HFF-Myc (cell line): ENCODE results near the gene UTP4.

Experiments used
- DNase-seq: peaks from one replicate; pipeline ENCODE4 v3.0.0-alpha.2; 2011; ENCODE audit warnings: low read depth; ENCODE audit errors: extremely low read depth
- H3K4me3 ChIP-seq: replicated peaks from 2 replicates; pipeline ENCODE4 v1.5.1; 2011; ENCODE audit warnings: low read depth, mild to moderate bottlenecking, control low read depth, low read length
- TF ChIP-seq, protein P1 (sequence below): IDR thresholded peaks from 2 replicates; pipeline ENCODE4 v1.5.1; 2012; ENCODE audit warnings: mild to moderate bottlenecking, low read depth, low read length, control low read depth; ENCODE audit errors: missing control alignments

The UTP4 gene

GRCh38 chr16:69115361-69115760 is 17.1 kb upstream of the UTP4 start:
- TF ChIP-seq, protein P1, sequence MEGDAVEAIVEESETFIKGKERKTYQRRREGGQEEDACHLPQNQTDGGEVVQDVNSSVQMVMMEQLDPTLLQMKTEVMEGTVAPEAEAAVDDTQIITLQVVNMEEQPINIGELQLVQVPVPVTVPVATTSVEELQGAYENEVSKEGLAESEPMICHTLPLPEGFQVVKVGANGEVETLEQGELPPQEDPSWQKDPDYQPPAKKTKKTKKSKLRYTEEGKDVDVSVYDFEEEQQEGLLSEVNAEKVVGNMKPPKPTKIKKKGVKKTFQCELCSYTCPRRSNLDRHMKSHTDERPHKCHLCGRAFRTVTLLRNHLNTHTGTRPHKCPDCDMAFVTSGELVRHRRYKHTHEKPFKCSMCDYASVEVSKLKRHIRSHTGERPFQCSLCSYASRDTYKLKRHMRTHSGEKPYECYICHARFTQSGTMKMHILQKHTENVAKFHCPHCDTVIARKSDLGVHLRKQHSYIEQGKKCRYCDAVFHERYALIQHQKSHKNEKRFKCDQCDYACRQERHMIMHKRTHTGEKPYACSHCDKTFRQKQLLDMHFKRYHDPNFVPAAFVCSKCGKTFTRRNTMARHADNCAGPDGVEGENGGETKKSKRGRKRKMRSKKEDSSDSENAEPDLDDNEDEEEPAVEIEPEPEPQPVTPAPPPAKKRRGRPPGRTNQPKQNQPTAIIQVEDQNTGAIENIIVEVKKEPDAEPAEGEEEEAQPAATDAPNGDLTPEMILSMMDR = no peak
- H3K4me3 ChIP-seq = no peak overlapping the region
- DNase-seq = no peak

- DNase-seq = no peak
- H3K4me3 ChIP-seq = no peak overlapping the region
- TF ChIP-seq, protein P1 = no peak
Measured at GRCh38 chr16:69115837-69116236, 16.6 kb upstream of the UTP4 start.

DNA sequence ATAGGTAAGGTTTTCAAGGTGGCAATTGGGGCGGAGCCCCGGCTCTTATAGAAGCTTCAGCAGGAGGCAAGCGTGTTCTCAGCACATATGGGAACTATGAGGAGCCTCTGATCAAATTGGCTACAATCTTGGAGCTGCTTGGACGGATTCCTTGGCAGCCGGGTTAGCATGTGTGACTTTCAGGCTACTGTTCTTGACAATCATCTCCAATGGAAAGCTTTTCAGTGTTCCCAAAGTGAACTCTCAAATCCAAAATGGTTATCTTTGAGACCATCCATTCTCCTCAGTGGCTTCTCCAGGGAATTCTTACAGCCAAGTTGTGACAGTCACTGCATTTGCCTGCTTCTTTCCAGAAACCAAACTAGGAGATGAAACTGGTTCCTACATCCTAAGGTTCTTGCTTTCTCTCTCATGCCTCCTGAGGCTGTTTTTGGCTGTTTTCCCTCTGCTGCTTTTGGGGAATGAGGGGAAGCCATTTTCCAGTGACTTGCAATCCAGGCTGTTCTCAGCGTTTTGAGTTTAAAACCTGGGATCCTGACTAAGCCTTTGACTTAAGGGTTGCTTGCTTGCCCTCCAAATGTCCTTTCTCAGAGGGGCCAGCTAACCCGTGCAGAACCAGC is 16.1 kb upstream of the UTP4 start:
- H3K4me3 ChIP-seq = no peak overlapping the region
- DNase-seq = no peak
- TF ChIP-seq, protein P1 = no peak

DNA sequence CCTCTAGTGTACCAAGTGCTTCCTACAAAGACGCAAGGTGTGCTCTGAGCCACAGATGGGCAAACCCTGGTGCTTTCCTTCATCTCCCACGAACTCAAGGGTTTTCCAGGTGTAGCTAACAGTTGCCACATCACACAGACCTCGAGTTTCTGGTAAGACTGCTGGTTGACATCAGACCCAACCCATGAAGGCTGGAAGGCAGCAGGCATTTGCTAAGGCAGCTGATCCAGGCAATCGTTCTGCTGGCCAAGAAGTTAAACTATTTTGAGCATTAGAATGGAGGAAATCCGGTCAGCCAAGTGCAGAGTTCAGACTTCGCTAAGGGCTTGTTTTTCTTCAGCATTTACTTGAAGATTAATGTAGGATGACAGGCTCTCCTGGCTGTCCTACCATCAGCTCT is 15.5 kb upstream of the UTP4 start:
- no peak for DNase-seq
- no peak overlapping the region for H3K4me3 ChIP-seq
- TF ChIP-seq, protein P1 = no peak

GRCh38 chr16:69118468-69118867 is 14.0 kb upstream of the UTP4 start:
- DNase-seq = no peak
- TF ChIP-seq, protein P1 = no peak

DNA sequence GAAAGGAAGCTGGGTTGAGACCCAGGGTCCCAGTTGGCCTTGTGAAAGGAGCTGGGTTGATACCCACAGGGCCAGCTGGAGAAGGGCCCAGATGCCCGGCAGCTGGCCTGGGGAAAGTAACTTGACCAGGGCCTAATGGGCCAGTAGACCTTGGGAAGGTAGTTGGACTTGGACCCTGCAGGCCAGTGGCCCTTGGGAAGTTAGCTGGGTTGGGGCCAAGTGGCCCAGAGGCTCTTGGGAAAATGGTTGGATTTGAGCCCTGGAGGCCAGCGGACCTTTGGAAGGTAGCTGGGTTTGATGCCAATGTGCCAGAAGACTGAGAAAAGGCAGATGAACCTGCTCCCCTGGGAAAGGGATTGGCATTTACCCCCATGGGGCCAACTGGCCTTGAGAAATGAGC is 13.5 kb upstream of the UTP4 start:
- TF ChIP-seq, protein P1 = no peak
- no peak overlapping the region for H3K4me3 ChIP-seq
- no peak for DNase-seq

More at GRCh38 chr16:69118468-69118867, 14.0 kb upstream of the UTP4 start:
- no peak overlapping the region for H3K4me3 ChIP-seq

DNA sequence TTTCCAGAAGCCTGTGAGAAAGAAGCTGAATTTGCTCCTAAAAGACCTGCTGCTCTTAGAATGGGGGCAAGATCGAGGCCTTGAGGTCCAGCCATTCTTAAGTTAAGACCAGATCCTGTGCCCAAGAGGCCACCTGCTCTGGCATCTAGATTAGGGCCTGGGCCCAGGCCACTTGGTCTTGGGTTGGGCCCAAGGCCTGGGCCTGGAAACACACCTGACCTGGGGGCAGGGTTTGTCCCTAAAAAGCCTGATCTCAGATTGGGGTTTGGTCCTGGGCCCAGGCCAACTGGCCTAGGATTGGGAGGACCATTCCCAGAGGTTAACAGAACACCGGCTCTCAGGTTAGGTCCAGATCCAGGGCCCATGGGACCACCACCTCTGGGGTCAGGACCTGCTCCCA is 12.9 kb upstream of the UTP4 start:
- H3K4me3 ChIP-seq = no peak overlapping the region
- no peak for DNase-seq
- TF ChIP-seq, protein P1 = no peak
